ENCODE results near the gene SERPINB1. TPM values are rescaled to one million over a fixed set of nuclear protein-coding genes. Genes with fewer than 3 reads are reported as not detected.

The SERPINB1 gene
- total and polyA plus RNA-seq, 2 donors from 2014 or later, result 37.4 to 86.4 TPM

DNA sequence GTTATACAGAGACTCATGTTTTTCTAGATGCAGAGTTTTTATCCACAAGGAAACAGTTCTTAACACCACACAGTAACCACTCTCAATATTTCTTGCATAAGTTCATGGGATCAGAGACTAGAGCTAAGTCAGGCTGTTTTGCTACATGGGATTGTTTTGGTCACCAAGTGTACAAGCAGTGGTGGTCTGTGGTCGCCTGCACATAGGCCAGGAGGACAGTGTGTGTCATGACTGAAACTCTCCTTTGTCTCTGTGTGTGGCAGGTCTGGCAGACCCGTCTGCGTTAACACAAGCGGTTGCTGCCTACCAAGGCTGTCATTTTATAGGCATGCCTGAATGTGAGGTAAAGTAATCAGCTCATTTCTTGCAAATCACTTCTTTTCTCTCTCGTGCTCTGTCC is 57.6 kb downstream of the SERPINB1 start:
- H3K9me3 ChIP-seq (ENCODE audit: control insufficient read depth in 2 of 3, insufficient read depth in 1 of 3, low read length in 3 of 3), result no peaks in the 10 kb centered on the region
- H3K4me1 ChIP-seq (ENCODE audit: control insufficient read depth in 2 of 3, insufficient read depth in 2 of 3, low read depth in 1 of 3, low read length in 3 of 3), result peaks cover 0 to 5% (median 0%) of the 10 kb centered on the region in 3 donors
- peaks cover under 1 to 46% (median 15%) of the 10 kb centered on the region in 3 donors for H3K36me3 ChIP-seq (ENCODE audit: control insufficient read depth in 2 of 3, insufficient read depth in 3 of 3, low read length in 3 of 3)
- H3K4me3 ChIP-seq (ENCODE audit: low read length in 3 of 3), result no peak overlapping the region
- DNase-seq (no peak), FAIRE-seq (no peak)
- TF ChIP-seq, protein P1, sequence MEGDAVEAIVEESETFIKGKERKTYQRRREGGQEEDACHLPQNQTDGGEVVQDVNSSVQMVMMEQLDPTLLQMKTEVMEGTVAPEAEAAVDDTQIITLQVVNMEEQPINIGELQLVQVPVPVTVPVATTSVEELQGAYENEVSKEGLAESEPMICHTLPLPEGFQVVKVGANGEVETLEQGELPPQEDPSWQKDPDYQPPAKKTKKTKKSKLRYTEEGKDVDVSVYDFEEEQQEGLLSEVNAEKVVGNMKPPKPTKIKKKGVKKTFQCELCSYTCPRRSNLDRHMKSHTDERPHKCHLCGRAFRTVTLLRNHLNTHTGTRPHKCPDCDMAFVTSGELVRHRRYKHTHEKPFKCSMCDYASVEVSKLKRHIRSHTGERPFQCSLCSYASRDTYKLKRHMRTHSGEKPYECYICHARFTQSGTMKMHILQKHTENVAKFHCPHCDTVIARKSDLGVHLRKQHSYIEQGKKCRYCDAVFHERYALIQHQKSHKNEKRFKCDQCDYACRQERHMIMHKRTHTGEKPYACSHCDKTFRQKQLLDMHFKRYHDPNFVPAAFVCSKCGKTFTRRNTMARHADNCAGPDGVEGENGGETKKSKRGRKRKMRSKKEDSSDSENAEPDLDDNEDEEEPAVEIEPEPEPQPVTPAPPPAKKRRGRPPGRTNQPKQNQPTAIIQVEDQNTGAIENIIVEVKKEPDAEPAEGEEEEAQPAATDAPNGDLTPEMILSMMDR (IDR thresholded peaks at IDR 0.05; ENCODE audit: borderline replicate concordance, extremely low read depth, insufficient read depth), result no peak
- no peak overlapping the region for H3K9ac ChIP-seq (ENCODE audit: low read length in 3 of 3)
- intact Hi-C loops (cut with DNase I), result no loop called here
- H3K27ac ChIP-seq (ENCODE audit: low read depth in 2 of 2, low read length in 2 of 2), result no peak overlapping the region
- no peaks in the 10 kb centered on the region for H3K27me3 ChIP-seq (ENCODE audit: control insufficient read depth, insufficient read depth, low read length)

DNA sequence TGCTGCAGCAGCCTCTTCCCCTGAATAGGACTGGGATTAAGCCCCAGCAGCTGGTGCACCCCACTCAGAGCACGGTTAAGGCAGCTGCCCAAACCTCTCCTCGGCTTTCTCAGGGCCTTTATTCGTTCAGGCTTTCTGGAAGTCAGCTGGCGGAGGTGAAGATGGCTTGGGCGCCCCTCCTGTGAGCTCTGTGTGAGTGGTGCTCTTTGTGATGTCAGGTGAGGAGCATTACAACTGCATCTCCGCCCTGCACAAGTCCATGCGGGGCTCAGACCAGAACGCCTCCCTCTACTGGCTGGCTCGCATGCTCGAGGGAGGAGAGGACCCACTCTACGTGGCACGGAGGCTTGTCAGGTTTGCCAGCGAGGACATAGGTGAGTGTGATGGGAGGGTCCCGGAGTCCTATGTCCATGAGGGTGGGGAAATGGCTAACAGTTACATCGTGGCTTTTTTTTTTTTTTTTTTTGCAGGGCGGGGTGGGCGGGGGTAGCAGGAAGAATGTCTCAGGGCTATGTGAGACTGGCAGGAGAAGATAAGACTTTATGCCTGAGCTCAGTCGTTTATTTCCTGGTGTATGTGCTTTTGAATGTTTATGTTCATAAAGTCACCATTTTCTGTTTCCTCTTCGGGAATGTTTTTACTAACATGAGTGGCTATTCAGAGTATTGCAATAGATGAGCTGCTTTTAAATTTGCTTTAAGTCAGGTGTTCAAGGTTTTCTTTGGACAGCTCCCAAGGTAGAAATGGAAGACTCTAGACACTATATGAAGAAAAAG is 58.3 kb downstream of the SERPINB1 start:
- intact Hi-C loops (cut with DNase I), result no loop called here
- TF ChIP-seq, protein P1 (IDR thresholded peaks at IDR 0.05; ENCODE audit: borderline replicate concordance, extremely low read depth, insufficient read depth), result no peak
- DNase-seq, result no peak
- no peak overlapping the region for H3K27ac ChIP-seq (ENCODE audit: low read depth in 2 of 2, low read length in 2 of 2)
- H3K9me3 ChIP-seq (ENCODE audit: control insufficient read depth in 2 of 3, insufficient read depth in 1 of 3, low read length in 3 of 3), result no peaks in the 10 kb centered on the region
- H3K4me3 ChIP-seq (ENCODE audit: low read length in 3 of 3), result no peak overlapping the region
- no peak for FAIRE-seq
- H3K27me3 ChIP-seq (ENCODE audit: control insufficient read depth, insufficient read depth, low read length), result no peaks in the 10 kb centered on the region
- peaks cover 0 to 5% (median 0%) of the 10 kb centered on the region in 3 donors for H3K4me1 ChIP-seq (ENCODE audit: control insufficient read depth in 2 of 3, insufficient read depth in 2 of 3, low read depth in 1 of 3, low read length in 3 of 3)
- H3K36me3 ChIP-seq (ENCODE audit: control insufficient read depth in 2 of 3, insufficient read depth in 3 of 3, low read length in 3 of 3), result peaks cover 2 to 48% (median 17%) of the 10 kb centered on the region in 3 donors
- no peak overlapping the region for H3K9ac ChIP-seq (ENCODE audit: low read length in 3 of 3)

DNA sequence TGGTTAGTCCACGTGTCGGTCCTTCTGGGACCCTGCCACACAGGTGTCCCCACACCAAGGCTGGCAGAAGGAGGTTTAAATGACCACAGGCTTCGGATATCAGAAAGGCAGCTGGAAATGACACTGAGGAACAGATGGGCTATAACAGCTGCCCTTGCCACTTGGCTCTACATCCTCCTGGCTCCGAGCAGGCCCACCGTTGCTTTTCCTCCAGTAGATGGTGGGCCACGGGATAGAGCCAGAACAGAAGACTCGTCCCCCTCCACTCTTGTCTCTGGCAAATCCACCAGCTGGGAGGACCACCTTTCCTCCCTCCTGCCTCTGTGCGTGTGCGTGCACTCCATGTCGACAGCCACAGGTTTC is 58.9 kb downstream of the SERPINB1 start:
- H3K9ac ChIP-seq (ENCODE audit: low read length in 3 of 3), result no peak overlapping the region
- peaks cover 2 to 48% (median 16%) of the 10 kb centered on the region in 3 donors for H3K36me3 ChIP-seq (ENCODE audit: control insufficient read depth in 2 of 3, insufficient read depth in 3 of 3, low read length in 3 of 3)
- H3K9me3 ChIP-seq (ENCODE audit: control insufficient read depth in 2 of 3, insufficient read depth in 1 of 3, low read length in 3 of 3), result no peaks in the 10 kb centered on the region
- no peaks in the 10 kb centered on the region for H3K27me3 ChIP-seq (ENCODE audit: control insufficient read depth, insufficient read depth, low read length)
- no peak overlapping the region for H3K27ac ChIP-seq (ENCODE audit: low read depth in 2 of 2, low read length in 2 of 2)
- H3K4me3 ChIP-seq (ENCODE audit: low read length in 3 of 3), result no peak overlapping the region
- peaks cover 0 to 5% (median 0%) of the 10 kb centered on the region in 3 donors for H3K4me1 ChIP-seq (ENCODE audit: control insufficient read depth in 2 of 3, insufficient read depth in 2 of 3, low read depth in 1 of 3, low read length in 3 of 3)
- DNase-seq (no peak), FAIRE-seq (no peak)
- intact Hi-C loops (cut with DNase I), result no loop called here
- TF ChIP-seq, protein P1 (IDR thresholded peaks at IDR 0.05; ENCODE audit: borderline replicate concordance, extremely low read depth, insufficient read depth), result no peak

Measured in kidney (tissue), 14 donors.